HG02884 (cell line): Measurements from ENCODE around the gene RPL31.

Experiments used
- ATAC-seq: cut with Tn5 transposase; IDR thresholded peaks from one replicate; pipeline ENCODE4 v1.9.1; 2021; ENCODE audit warnings: mild to moderate bottlenecking, moderate library complexity; ENCODE audit not compliant: unreplicated experiment

The RPL31 gene

GRCh38 chr2:100974712-100975520 is 27.2 kb upstream of the RPL31 start:
- ATAC-seq = no peak

DNA sequence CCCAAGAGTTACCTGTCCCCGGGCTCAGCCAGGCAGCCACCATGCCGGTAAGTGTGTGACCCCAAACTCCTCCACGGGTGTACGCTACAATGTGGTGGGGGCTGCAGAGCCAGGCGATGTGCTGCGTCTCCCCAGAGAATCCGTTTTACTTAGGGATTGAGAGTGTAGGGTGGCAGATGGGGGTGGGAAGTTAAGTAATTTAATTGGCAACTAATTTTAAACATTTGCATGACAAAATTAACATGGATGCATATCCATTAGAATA is 26.6 kb upstream of the RPL31 start:
- no peak for ATAC-seq

DNA sequence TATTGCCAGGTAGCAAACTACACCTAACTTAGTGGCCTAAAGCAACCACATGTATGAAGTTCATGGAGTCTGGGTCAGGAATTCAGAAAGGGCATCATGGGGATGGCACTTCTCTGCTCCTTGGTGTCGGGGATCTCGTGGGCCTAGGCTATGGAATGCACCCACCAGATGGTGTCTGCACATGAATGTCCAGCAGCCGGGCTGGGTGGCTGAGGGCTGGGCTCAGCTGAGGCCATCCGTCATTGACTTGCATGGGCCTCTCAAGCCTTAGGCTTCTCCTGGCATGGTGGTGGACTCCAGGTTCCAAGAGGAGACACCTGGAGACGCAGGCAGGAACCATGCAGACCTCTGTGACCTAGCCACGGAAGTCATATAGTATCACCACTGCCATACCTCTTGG is 26.0 kb upstream of the RPL31 start:
- no peak for ATAC-seq

GRCh38 chr2:100976645-100977391 is 25.3 kb upstream of the RPL31 start:
- ATAC-seq = peak; percentile 93

DNA sequence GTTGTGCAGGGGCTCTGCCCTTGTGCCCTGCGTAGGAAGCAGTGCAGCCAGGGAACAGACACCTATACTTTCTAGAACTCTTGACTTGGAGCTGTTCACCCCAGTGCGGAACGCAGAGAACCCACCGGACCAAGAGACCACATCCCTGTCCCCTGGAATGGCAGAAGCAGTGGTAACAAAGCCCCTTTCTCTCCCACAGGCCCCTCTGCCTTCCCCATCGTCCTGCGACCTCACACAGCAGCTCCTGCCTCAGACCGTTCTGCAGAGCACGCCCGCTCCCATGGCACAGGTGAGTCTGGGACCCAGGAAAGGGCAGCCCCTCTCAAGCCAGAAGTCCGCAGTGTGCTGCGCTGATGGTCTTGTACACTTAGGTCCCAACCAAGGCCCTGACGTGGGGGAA is 24.6 kb upstream of the RPL31 start:
- peak; percentile 11 for ATAC-seq

GRCh38 chr2:100978582-100979191 is 23.4 kb upstream of the RPL31 start:
- ATAC-seq = no peak

DNA sequence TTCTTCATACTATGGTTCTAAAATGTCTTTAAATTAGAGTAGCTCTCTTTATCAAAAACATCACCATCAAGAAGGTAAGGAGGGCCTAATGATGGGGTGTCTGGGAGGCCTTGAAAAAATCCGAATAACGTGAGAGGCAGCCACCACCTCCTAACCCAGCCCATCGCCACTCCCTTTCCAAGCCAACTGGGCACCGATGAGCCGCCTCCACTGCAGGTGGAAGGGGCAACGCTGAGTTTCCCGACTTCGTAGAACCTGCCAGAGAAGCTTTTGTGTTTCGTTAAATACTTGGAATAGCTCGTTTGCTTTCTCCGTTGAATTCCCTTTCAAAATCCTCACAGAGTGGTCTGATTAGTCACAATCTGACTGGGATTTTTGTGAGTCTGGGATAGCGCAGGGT is 22.0 kb upstream of the RPL31 start:
- ATAC-seq = no peak

GRCh38 chr2:100981011-100981410 is 21.1 kb upstream of the RPL31 start:
- ATAC-seq = no peak

DNA sequence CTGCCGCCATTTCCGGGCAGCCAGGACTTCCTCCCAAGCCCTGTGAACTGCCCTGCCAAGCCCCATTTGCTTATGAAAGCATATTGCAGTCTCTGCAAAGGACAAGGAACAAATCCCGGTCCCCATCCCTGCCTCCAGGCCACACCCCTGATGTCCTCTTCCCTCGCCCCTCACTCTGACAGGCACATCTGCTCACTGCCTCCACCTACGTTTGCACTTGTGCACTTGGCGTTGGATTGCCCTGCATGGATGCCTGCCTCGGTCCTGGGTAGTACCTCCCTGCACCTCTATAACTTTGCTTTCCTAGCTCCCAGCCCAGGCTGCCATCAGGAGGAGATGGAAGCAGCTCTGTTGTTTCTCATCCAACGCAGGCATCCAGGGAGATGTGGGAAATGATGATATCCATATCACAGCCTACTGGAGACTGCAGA is 19.6 kb upstream of the RPL31 start:
- ATAC-seq = no peak

GRCh38 chr2:100983201-100983600 is 18.9 kb upstream of the RPL31 start:
- ATAC-seq = no peak

- ATAC-seq = no peak
These were observed 18.3 kb upstream of the RPL31 start for GRCh38 chr2:100983684-100984310.

DNA sequence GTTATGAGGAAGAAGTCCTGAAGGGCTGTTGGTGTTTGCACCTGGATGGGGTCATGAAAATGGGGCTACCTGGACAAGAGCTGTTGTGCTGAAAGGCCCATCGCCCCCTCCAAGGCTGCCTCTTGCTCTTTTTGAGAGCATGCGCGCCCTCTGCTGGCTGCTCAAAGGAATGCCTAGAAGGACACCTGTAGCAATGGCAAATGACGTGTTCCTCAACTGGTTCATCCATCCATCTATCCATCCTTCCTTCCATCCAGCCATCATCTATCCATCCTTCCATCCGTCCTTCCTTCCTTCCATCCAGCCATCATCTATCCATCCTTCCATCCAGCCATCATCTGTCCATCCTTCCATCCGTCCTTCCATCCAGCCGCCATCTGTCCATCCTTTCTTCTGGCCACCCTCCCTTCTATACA is 17.2 kb upstream of the RPL31 start:
- no peak for ATAC-seq

DNA sequence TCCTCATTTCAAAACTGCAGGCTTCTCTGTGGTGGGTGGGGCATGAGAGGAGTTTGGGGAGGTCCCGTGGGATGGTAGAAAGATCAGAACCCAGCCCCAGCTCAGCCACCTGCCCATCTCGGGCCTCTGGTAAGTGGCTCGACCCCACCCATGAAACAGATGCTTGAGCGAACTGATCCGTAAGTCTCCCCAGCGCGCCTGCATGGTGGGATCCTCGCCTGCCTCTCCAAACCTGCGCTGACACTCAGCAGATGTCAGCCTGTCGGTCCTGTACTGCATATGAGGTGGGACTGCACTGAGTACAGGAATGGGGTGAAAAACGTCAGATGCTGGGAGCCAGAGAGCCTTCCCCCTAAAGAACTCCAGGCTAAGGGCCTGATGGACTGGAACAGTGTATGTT is 15.9 kb upstream of the RPL31 start:
- no peak for ATAC-seq

DNA sequence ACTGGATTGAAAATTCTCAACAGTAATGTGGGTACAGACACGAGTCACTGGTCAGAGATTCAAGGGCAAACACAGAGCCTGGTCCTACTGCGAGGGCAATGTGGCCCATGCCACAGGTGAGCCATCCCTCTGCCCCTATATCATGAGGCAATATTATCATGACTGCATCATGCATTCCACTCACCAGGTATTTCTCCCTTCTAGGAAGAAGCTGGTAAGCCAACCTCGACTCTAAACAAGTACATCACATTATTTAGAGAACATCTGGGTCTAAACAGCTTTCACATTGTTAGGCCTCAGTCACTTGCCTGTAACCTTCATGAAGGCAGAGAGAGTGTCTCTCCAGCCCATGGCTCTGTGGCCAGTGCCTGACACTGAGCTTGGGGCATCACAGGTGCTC is 14.6 kb upstream of the RPL31 start:
- ATAC-seq = no peak

- ATAC-seq = no peak
These were observed 14.1 kb upstream of the RPL31 start for GRCh38 chr2:100987974-100988373.

DNA sequence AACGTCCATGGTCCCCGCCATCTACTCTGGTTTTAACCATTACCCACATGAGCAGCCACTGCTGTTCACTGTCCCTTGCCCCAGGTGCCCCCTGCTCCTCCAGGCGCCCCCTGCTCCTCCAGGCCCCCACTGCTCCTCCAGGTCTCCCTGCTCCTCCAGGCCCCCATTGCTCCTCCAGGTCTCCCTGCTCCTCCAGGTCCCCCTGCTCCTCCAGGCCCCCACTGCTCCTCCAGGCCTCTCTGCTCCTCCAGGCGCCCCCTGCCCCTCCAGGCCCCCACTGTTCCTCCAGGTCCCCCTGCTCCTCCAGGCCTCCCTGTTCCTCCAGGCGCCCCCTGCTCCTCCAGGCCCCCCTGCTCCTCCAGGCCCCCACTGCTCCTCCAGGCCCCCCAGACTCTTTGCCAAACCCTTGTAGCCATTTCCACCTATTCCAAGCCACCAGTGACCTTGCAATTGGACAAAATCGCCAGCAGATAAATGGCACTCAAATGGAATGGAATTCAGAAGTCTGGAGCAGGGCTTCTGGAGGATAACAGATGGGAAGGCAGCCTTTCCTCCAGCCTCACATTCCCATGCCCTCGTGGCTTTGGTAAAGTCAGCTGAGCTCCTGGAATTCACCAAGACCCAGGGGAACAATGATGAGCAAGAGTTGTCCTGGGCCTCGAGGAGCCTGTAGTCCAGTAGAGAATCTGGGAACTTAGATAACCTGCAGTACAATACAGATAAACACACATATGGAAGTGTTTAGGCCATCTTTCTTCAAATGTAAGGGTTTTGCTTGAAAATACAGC is 13.3 kb upstream of the RPL31 start:
- no peak for ATAC-seq

DNA sequence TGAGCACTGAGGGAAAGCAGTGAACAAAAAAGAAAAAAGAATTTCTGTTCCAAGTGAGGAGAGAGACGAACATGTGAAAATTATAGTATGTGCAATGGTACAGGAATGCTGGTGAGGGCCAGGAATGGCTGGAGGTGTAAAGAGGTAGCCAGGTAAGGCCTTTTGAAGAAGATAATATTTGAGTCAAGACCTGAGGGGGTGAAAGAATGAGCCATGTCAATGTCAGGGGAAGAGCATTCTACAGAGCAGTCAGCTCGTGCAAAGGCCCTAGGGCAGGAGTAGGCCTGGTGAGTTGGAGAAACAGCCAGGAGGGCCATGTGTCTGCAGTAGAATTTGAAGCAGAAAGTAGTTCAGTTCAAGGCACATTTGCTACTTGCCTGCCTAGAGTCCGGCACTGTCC is 12.4 kb upstream of the RPL31 start:
- no peak for ATAC-seq

DNA sequence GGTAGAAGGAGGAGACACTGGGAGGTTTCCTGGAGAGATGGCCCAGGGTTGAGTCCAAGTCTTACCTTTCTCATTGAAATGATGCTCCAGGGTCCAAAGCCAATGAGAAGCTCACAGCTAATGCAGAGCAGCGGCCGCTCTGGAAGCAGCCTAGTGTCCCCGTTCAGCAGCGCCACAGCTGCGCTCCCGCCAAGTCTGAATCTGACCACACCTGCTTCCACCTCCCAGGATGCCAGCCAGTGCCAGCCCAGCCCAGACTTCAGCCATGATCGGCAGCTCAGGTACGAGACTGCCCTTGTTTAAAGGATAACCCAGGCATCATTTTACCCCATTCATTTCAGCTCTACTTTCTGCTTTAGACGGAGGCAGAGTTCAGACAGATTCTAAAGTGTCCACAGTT is 11.9 kb upstream of the RPL31 start:
- no peak for ATAC-seq

GRCh38 chr2:100990650-100991403 is 11.3 kb upstream of the RPL31 start:
- ATAC-seq = no peak

DNA sequence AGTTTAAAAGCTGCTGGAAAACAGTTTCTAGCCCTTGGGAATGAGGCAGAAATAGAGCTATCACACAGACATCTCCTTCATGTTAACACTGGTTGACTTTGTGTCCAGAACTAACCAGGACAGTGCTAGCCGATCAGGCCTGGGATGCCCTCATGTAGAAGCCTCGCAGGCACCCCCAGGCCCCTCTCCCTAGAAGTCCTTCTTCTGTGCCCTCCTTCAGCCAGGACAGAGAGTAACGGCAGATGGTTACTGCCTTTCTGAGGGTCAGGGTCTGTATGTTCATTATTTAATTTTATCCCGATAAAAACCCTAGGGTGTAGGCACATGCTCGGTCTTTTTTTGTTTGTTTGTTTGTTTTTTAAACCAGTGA is 10.7 kb upstream of the RPL31 start:
- no peak for ATAC-seq
